ENCODE measurements around the gene AGER. TPM values are rescaled to one million over a fixed set of nuclear protein-coding genes. Genes with fewer than 3 reads are reported as not detected.

AGER gene
- total and polyA plus RNA-seq, 2 experiments from 2014 or later = 4.8 to 13.5 TPM

GRCh38 chr6:32171234-32171633 is 12.8 kb downstream of the AGER start:
- Histone ChIP-seq H3K4me3 (no peak overlapping the region), H3K4me1 (ENCODE audit: low read depth) (peaks cover 33% of the 10 kb centered on the region), H3K27ac (no peak overlapping the region), H3K9me3 (ENCODE audit: low read depth) (no peaks in the 10 kb centered on the region), H3K36me3 (peaks cover 5% of the 10 kb centered on the region), H3K27me3 (no peaks in the 10 kb centered on the region)
- DNase-seq (ENCODE audit: low read depth in 1 of 2, low spot score in 1 of 2) = no peak
- TF ChIP-seq CTCF (IDR thresholded peaks at IDR 0.05; ENCODE audit: low read depth, low read length) = no peak

- H3K36me3 ChIP-seq = peaks cover 5% of the 10 kb centered on the region
- H3K4me3 ChIP-seq = no peak overlapping the region
- no peak for TF ChIP-seq CTCF (IDR thresholded peaks at IDR 0.05; ENCODE audit: low read depth, low read length)
- H3K9me3 ChIP-seq (ENCODE audit: low read depth) = no peaks in the 10 kb centered on the region
- H3K4me1 ChIP-seq (ENCODE audit: low read depth) = peaks cover 33% of the 10 kb centered on the region
- no peak for DNase-seq (ENCODE audit: low read depth in 1 of 2, low spot score in 1 of 2)
- H3K27ac ChIP-seq = peak overlapping the region; percentile 95
- H3K27me3 ChIP-seq = no peaks in the 10 kb centered on the region
Measured at GRCh38 chr6:32170294-32170693, 13.8 kb downstream of the AGER start.

- peak in 1 of 2 donors; percentile 47 for DNase-seq (ENCODE audit: low read depth in 1 of 2, low spot score in 1 of 2)
- Histone ChIP-seq H3K4me1 (ENCODE audit: low read depth) (peaks cover 26% of the 10 kb centered on the region), H3K27me3 (no peaks in the 10 kb centered on the region), H3K27ac (peak overlapping the region; percentile 95), H3K4me3 (no peak overlapping the region), H3K36me3 (peaks cover 5% of the 10 kb centered on the region), H3K9me3 (ENCODE audit: low read depth) (no peaks in the 10 kb centered on the region)
- TF ChIP-seq CTCF (IDR thresholded peaks at IDR 0.05; ENCODE audit: low read depth, low read length) = no peak
Measured at GRCh38 chr6:32168807-32169591, 15.1 kb downstream of the AGER start.

- Histone ChIP-seq H3K4me3 (no peak overlapping the region), H3K27me3 (no peaks in the 10 kb centered on the region), H3K36me3 (peaks cover 5% of the 10 kb centered on the region), H3K4me1 (ENCODE audit: low read depth) (peaks cover 26% of the 10 kb centered on the region), H3K9me3 (ENCODE audit: low read depth) (no peaks in the 10 kb centered on the region), H3K27ac (peak overlapping the region; percentile 95)
- no peak for TF ChIP-seq CTCF (IDR thresholded peaks at IDR 0.05; ENCODE audit: low read depth, low read length)
- DNase-seq (ENCODE audit: low read depth in 1 of 2, low spot score in 1 of 2) = no peak
Measured at GRCh38 chr6:32168350-32168749, 15.7 kb downstream of the AGER start.

- no peak for TF ChIP-seq CTCF (IDR thresholded peaks at IDR 0.05; ENCODE audit: low read depth, low read length)
- Histone ChIP-seq H3K27me3 (no peaks in the 10 kb centered on the region), H3K27ac (peak overlapping the region; percentile 95), H3K4me3 (no peak overlapping the region), H3K4me1 (ENCODE audit: low read depth) (peaks cover 26% of the 10 kb centered on the region), H3K9me3 (ENCODE audit: low read depth) (no peaks in the 10 kb centered on the region), H3K36me3 (peaks cover 5% of the 10 kb centered on the region)
- DNase-seq (ENCODE audit: low read depth in 1 of 2, low spot score in 1 of 2) = peak; percentile 41 to 84
Measured at GRCh38 chr6:32167761-32168262, 16.2 kb downstream of the AGER start.

Data from cardiac muscle cell (in vitro differentiated cells and primary cell).